ENCODE data around the gene KCNG3. TPM values are rescaled to one million over a fixed set of nuclear protein-coding genes. Genes with fewer than 3 reads are reported as not detected.

Gene KCNG3
- total RNA-seq, 2 experiments from 2014 or later, result 0.29 to 0.48 TPM

GRCh38 chr2:42495611-42496010, 1.8 kb upstream of the KCNG3 start:
- H3K27me3 Mint-ChIP-seq, result peaks cover 12% of the 10 kb centered on the region
- no peak overlapping the region for H3K27ac Mint-ChIP-seq
- no peaks in the 10 kb centered on the region for H3K9me3 Mint-ChIP-seq
- H3K4me1 Mint-ChIP-seq, result peaks cover 10% of the 10 kb centered on the region
- H3K4me3 Mint-ChIP-seq, result peak overlapping the region; percentile 22
- DNase-seq, result no peak
- H3K36me3 Mint-ChIP-seq, result no peaks in the 10 kb centered on the region

- peaks cover 12% of the 10 kb centered on the region for H3K27me3 Mint-ChIP-seq
- peak overlapping the region; percentile 89 for H3K4me3 Mint-ChIP-seq
- no peak overlapping the region for H3K27ac Mint-ChIP-seq
- no peak for DNase-seq
- H3K36me3 Mint-ChIP-seq, result no peaks in the 10 kb centered on the region
- H3K9me3 Mint-ChIP-seq, result no peaks in the 10 kb centered on the region
- H3K4me1 Mint-ChIP-seq, result peaks cover 10% of the 10 kb centered on the region
These were observed 1.4 kb upstream of the KCNG3 start for GRCh38 chr2:42495234-42495581.

GRCh38 chr2:42494355-42495233, 812 bp upstream of the KCNG3 start:
- Mint-ChIP-seq H3K27me3 (peaks cover 12% of the 10 kb centered on the region), H3K9me3 (no peaks in the 10 kb centered on the region), H3K27ac (peak overlapping the region; percentile 81), H3K36me3 (no peaks in the 10 kb centered on the region), H3K4me3 (peak overlapping the region; percentile 89), H3K4me1 (peaks cover 10% of the 10 kb centered on the region)
- peak; percentile 71 for DNase-seq

- Mint-ChIP-seq H3K36me3 (no peaks in the 10 kb centered on the region), H3K9me3 (no peaks in the 10 kb centered on the region), H3K4me1 (peaks cover 10% of the 10 kb centered on the region)
These were observed 903 bp downstream of the KCNG3 start for GRCh38 chr2:42492691-42493467.

GRCh38 chr2:42488297-42488696, 5.5 kb downstream of the KCNG3 start:
- DNase-seq, result no peak
- H3K36me3 Mint-ChIP-seq, result no peaks in the 10 kb centered on the region
- H3K27ac Mint-ChIP-seq, result no peak overlapping the region
- H3K4me1 Mint-ChIP-seq, result no peaks in the 10 kb centered on the region
- H3K9me3 Mint-ChIP-seq, result no peaks in the 10 kb centered on the region
- H3K27me3 Mint-ChIP-seq, result peaks cover 12% of the 10 kb centered on the region
- H3K4me3 Mint-ChIP-seq, result no peak overlapping the region

More at GRCh38 chr2:42492691-42493467, 903 bp downstream of the KCNG3 start:
- H3K4me3 Mint-ChIP-seq, result peak overlapping the region; percentile 59
- H3K27ac Mint-ChIP-seq, result no peak overlapping the region
- H3K27me3 Mint-ChIP-seq, result peaks cover 12% of the 10 kb centered on the region
- peak; percentile 57 for DNase-seq

GRCh38 chr2:42486145-42486906, 7.5 kb downstream of the KCNG3 start:
- no peak for DNase-seq
- no peaks in the 10 kb centered on the region for H3K36me3 Mint-ChIP-seq
- no peaks in the 10 kb centered on the region for H3K9me3 Mint-ChIP-seq
- no peaks in the 10 kb centered on the region for H3K27me3 Mint-ChIP-seq
- no peak overlapping the region for H3K27ac Mint-ChIP-seq
- H3K4me1 Mint-ChIP-seq, result no peaks in the 10 kb centered on the region
- no peak overlapping the region for H3K4me3 Mint-ChIP-seq

GRCh38 chr2:42480402-42480801, 13.4 kb downstream of the KCNG3 start:
- Mint-ChIP-seq H3K27ac (no peak overlapping the region), H3K9me3 (no peaks in the 10 kb centered on the region), H3K4me3 (no peak overlapping the region), H3K36me3 (no peaks in the 10 kb centered on the region), H3K4me1 (no peaks in the 10 kb centered on the region), H3K27me3 (no peaks in the 10 kb centered on the region)
- DNase-seq, result no peak

GRCh38 chr2:42474765-42475454, 18.9 kb downstream of the KCNG3 start:
- H3K27me3 Mint-ChIP-seq, result no peaks in the 10 kb centered on the region
- H3K9me3 Mint-ChIP-seq, result no peaks in the 10 kb centered on the region
- DNase-seq, result no peak
- H3K4me1 Mint-ChIP-seq, result no peaks in the 10 kb centered on the region
- H3K4me3 Mint-ChIP-seq, result no peak overlapping the region
- no peak overlapping the region for H3K27ac Mint-ChIP-seq
- H3K36me3 Mint-ChIP-seq, result no peaks in the 10 kb centered on the region

- no peaks in the 10 kb centered on the region for H3K4me1 Mint-ChIP-seq
- no peaks in the 10 kb centered on the region for H3K9me3 Mint-ChIP-seq
- no peak overlapping the region for H3K4me3 Mint-ChIP-seq
- DNase-seq, result no peak
- no peaks in the 10 kb centered on the region for H3K27me3 Mint-ChIP-seq
- no peaks in the 10 kb centered on the region for H3K36me3 Mint-ChIP-seq
- no peak overlapping the region for H3K27ac Mint-ChIP-seq
These were observed 23.1 kb downstream of the KCNG3 start for GRCh38 chr2:42470706-42471105.

- no peaks in the 10 kb centered on the region for H3K9me3 Mint-ChIP-seq
- no peak for DNase-seq
- H3K27me3 Mint-ChIP-seq, result no peaks in the 10 kb centered on the region
- no peaks in the 10 kb centered on the region for H3K4me1 Mint-ChIP-seq
- no peak overlapping the region for H3K4me3 Mint-ChIP-seq
- H3K36me3 Mint-ChIP-seq, result no peaks in the 10 kb centered on the region
- H3K27ac Mint-ChIP-seq, result no peak overlapping the region
These were observed 29.2 kb downstream of the KCNG3 start for GRCh38 chr2:42464631-42465030.

- no peaks in the 10 kb centered on the region for H3K27me3 Mint-ChIP-seq
- DNase-seq, result no peak
- no peaks in the 10 kb centered on the region for H3K9me3 Mint-ChIP-seq
- H3K4me3 Mint-ChIP-seq, result no peak overlapping the region
- no peak overlapping the region for H3K27ac Mint-ChIP-seq
- H3K36me3 Mint-ChIP-seq, result no peaks in the 10 kb centered on the region
- H3K4me1 Mint-ChIP-seq, result no peaks in the 10 kb centered on the region
These were observed 30.2 kb downstream of the KCNG3 start for GRCh38 chr2:42463570-42463969.

GRCh38 chr2:42459296-42459695, 34.5 kb downstream of the KCNG3 start:
- Mint-ChIP-seq H3K36me3 (no peaks in the 10 kb centered on the region), H3K9me3 (no peaks in the 10 kb centered on the region), H3K27me3 (no peaks in the 10 kb centered on the region), H3K4me3 (no peak overlapping the region), H3K4me1 (no peaks in the 10 kb centered on the region), H3K27ac (no peak overlapping the region)
- DNase-seq, result no peak

- H3K27ac Mint-ChIP-seq, result no peak overlapping the region
- no peaks in the 10 kb centered on the region for H3K36me3 Mint-ChIP-seq
- H3K27me3 Mint-ChIP-seq, result no peaks in the 10 kb centered on the region
- H3K9me3 Mint-ChIP-seq, result no peaks in the 10 kb centered on the region
- DNase-seq, result no peak
- H3K4me3 Mint-ChIP-seq, result no peak overlapping the region
- H3K4me1 Mint-ChIP-seq, result no peaks in the 10 kb centered on the region
These were observed 35.4 kb downstream of the KCNG3 start for GRCh38 chr2:42458396-42458795.

GRCh38 chr2:42457011-42457410, 36.8 kb downstream of the KCNG3 start:
- no peaks in the 10 kb centered on the region for H3K27me3 Mint-ChIP-seq
- DNase-seq, result no peak
- H3K9me3 Mint-ChIP-seq, result no peaks in the 10 kb centered on the region
- H3K27ac Mint-ChIP-seq, result no peak overlapping the region
- H3K36me3 Mint-ChIP-seq, result peaks cover 2% of the 10 kb centered on the region
- H3K4me3 Mint-ChIP-seq, result no peak overlapping the region
- no peaks in the 10 kb centered on the region for H3K4me1 Mint-ChIP-seq

Measured in activated naive CD8-positive, alpha-beta T cell treated with anti-CD3 and anti-CD28 coated beads for 36 hours (primary cell).